Ascending aorta (tissue), 2 donors: ENCODE results near the gene IGFN1. TPM values are rescaled to one million over a fixed set of nuclear protein-coding genes. Genes with fewer than 3 reads are reported as not detected.

Experiments used
- DNase-seq, 2 donors: peaks; one replicate each; pipeline ENCODE4 v3.0.0-alpha.2; 2019; ENCODE audit warnings: low spot score in 2 of 2
- H3K27ac ChIP-seq, 2 donors: fragments of 200-600 bp; sonication (generic); one replicate each; pipeline ENCODE4 v1.5.1; 2016 to 2017; ENCODE audit warnings: mild to moderate bottlenecking in 1 of 2
- H3K27me3 ChIP-seq: fragments of 200-600 bp; sonication (generic); one replicate; pipeline ENCODE4 v1.5.1; 2017
- H3K36me3 ChIP-seq, 2 donors: fragments of 200-600 bp; sonication (generic); one replicate each; pipeline ENCODE4 v1.5.1; 2016
- H3K4me1 ChIP-seq, 2 donors: fragments of 200-600 bp; sonication (generic); one replicate each; pipeline ENCODE4 v1.5.1; 2016 to 2017; ENCODE audit warnings: mild to moderate bottlenecking in 1 of 2
- H3K4me3 ChIP-seq, 2 donors: fragments of 200-600 bp; sonication (generic); one replicate each; pipeline ENCODE4 v1.5.1; 2016 to 2017; ENCODE audit warnings: mild to moderate bottlenecking in 1 of 2
- H3K9me3 ChIP-seq, 2 donors: fragments of 200-600 bp; sonication (generic); one replicate each; pipeline ENCODE4 v1.5.1; 2016
- CTCF ChIP-seq, 3 experiments: fragments of 200-600 bp in 2 of 3; fragments of 450-650 bp in 1 of 3; sonication (generic) in 2 of 3; IDR thresholded peaks; one replicate each; pipeline ENCODE4 v1.5.1; 2016 to 2019; ENCODE audit warnings: antibody characterized with exemption in 3 of 3, mild to moderate bottlenecking in 1 of 3, moderate library complexity in 1 of 3
- intact Hi-C: fragments of 100-400 bp; cut with DNase I; formaldehyde crosslinking; loops from one replicate; pipeline ENCODE4 v1.15.1; 2023
- total RNA-seq: library from RNA; depleted of rRNA; stranded (reverse); fragments of >200 nt; gene quantifications from one replicate; pipeline ENCODE4 v1.1.0, GENCODE V29; 2016

IGFN1 gene
- total RNA-seq, 1 donor from 2014 or later, result not detected

GRCh38 chr1:201259476-201260235 is 69.0 kb downstream of the IGFN1 start:
- H3K4me1 ChIP-seq, result no peaks in the 10 kb centered on the region
- H3K4me3 ChIP-seq, result no peak overlapping the region
- no peak for TF ChIP-seq CTCF (IDR thresholded peaks at IDR 0.05)
- no peak overlapping the region for H3K27ac ChIP-seq
- no peaks in the 10 kb centered on the region for H3K36me3 ChIP-seq
- peaks cover 4% of the 10 kb centered on the region for H3K27me3 ChIP-seq
- intact Hi-C loops, result loop anchor here (10.0 kb wide), 1 partner anchor 255 kb away; no protein-coding TSS in a partner anchor
- DNase-seq, result no peak
- no peaks in the 10 kb centered on the region for H3K9me3 ChIP-seq

GRCh38 chr1:201260236-201260590 is 69.6 kb downstream of the IGFN1 start:
- Histone ChIP-seq H3K9me3 (no peaks in the 10 kb centered on the region), H3K4me1 (no peaks in the 10 kb centered on the region), H3K36me3 (no peaks in the 10 kb centered on the region), H3K27ac (no peak overlapping the region), H3K4me3 (no peak overlapping the region), H3K27me3 (peaks cover 4% of the 10 kb centered on the region)
- intact Hi-C loops, result no loop called here
- TF ChIP-seq CTCF (IDR thresholded peaks at IDR 0.05), result no peak
- DNase-seq, result no peak

DNA sequence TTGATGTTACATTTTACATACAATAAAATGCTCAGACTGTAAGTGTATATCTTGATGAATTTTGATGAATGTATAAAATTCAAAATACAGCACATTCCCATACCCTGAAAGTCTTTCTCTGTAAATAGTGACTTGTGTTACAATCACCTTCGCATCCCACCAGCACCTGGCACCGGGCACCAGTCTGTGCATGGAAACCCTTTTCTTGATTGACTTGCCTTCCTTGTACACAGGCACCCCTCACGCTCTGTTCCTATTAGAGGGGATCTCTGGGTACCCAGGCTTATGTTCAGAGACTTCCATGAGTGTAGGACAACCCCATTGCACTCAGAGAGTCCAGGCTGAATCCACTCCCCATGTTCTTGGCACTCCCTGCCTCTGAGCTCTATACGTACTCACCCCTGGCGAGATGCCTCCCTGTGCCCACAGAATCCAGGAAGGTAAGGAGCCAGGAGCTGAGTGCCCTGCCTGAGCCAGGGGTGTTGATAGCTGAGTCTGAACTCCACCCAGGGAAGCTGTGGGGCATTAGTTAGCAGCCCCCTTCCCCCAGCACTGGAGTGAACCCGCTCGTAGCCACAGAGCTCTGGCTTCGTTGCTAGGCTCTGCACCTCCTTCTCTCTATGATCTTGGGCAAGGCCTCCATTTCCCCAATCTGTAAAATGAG is 70.2 kb downstream of the IGFN1 start:
- no peak overlapping the region for H3K27ac ChIP-seq
- TF ChIP-seq CTCF (IDR thresholded peaks at IDR 0.05), result no peak
- H3K4me3 ChIP-seq, result no peak overlapping the region
- intact Hi-C loops, result no loop called here
- H3K4me1 ChIP-seq, result no peaks in the 10 kb centered on the region
- H3K9me3 ChIP-seq, result no peaks in the 10 kb centered on the region
- H3K27me3 ChIP-seq, result peaks cover 4% of the 10 kb centered on the region
- no peaks in the 10 kb centered on the region for H3K36me3 ChIP-seq
- peak in 1 of 2 donors; percentile 35 for DNase-seq

GRCh38 chr1:201261771-201262547 is 71.3 kb downstream of the IGFN1 start:
- H3K9me3 ChIP-seq, result no peaks in the 10 kb centered on the region
- H3K4me3 ChIP-seq, result no peak overlapping the region
- no peak overlapping the region for H3K27ac ChIP-seq
- peaks cover 4% of the 10 kb centered on the region for H3K27me3 ChIP-seq
- no peak for TF ChIP-seq CTCF (IDR thresholded peaks at IDR 0.05)
- peak in 1 of 2 donors; percentile 46 for DNase-seq
- H3K36me3 ChIP-seq, result no peaks in the 10 kb centered on the region
- H3K4me1 ChIP-seq, result no peaks in the 10 kb centered on the region
- intact Hi-C loops, result no loop called here

DNA sequence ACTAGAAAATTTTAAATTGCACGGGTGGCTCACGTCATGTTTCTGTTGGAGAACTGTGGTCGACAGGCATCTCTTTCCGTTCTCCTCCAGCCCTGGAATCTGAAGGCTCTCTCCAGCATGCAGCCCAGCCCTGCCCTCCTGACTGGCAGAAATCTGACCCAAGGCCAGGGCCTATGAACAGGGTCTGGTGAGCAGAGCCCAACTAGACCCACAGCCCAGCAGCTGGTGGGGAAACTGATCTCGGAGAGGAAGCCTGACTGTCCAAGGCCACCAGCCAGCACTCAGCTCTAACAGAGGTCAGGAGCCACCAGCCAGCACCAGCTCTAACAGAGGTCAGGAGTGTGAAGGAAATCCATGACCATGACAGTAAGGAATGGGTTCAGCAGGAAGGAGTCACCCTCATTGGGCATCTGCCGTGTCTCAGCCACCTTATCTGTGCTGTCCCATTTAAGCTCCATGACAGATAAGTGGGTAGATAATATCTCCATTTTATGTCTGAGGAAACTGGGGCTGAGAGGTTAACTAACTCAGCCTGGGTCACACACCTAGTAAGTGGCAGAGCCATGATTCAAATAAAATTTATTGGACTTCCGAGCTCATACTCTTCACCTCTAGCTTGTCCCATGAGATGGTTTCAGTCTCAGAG is 72.5 kb downstream of the IGFN1 start:
- Histone ChIP-seq H3K9me3 (no peaks in the 10 kb centered on the region), H3K27ac (no peak overlapping the region), H3K4me1 (no peaks in the 10 kb centered on the region), H3K4me3 (no peak overlapping the region), H3K27me3 (peaks cover 4% of the 10 kb centered on the region), H3K36me3 (no peaks in the 10 kb centered on the region)
- intact Hi-C loops, result no loop called here
- TF ChIP-seq CTCF (IDR thresholded peaks at IDR 0.05), result no peak
- peak in 1 of 2 donors; percentile 30 for DNase-seq
